Fibroblast of skin of right quadriceps (primary cell): ENCODE results near the gene ETV3.
"Not testable (repeated sequence)": the region's sequence is repeated elsewhere in the genome, so short reads cannot be mapped to it uniquely, and the experiment has no call there.

Source experiments
- DNase-seq: peaks from one replicate; pipeline ENCODE4 v3.0.0-alpha.2; 2013

ETV3 gene

DNA sequence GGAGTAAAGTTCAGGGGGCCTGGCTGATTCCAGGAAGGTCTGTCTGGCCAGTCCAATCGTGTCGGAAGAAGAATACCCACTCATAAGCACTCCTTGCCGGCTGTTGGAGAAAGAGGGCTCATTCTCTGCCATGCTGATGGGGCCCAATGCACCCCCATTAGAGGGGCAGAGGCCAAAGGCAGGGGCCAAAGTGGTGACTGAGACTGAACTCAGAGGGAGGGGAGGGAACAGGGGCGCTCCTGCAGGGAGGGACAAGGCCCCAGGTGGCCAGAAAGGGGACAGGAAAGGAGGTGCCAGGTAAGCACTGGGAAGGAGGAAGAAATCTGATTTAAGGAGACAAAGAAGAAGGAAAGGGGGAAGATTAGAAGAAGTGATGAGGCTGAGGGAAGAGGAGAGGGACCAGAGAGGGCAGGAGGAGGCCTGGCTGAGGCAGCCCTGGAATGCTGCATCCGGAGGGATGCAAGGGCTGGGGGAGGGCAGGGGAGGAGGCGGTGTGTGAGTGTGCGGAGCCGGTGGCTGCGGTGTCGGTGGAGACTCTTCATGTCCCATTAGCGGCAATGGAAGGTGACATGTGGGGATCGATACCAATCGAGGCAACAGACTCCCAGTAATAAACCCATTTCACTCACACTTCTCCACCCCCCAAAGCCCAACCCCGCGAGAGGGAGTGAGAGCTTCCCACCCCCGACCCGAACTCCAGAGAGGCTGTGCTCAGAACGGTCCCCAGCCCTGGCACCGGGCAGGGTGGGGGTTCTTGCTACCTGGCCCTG lies 26.6 kb downstream of the ETV3 start:
- no peak for DNase-seq

DNA sequence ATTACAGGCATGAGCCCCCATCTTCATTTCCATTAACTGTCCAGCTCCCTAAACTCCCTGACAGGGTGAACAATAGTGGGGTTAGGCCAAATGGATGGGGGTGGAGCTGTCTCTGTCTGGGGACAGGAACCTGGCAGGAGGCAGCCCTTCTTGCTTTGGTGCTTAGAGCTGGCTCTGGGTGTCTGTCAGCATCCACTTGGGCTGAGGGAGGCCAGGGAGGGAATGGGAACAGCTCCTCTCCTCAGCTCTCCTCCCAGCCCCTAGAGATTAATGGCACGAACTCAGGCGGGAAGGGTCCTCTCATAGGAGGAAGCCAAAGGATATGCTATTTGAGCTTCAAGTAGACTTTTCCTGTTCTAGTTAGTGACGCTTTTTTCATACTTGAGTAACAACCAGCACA lies 27.5 kb downstream of the ETV3 start:
- no peak for DNase-seq

DNA sequence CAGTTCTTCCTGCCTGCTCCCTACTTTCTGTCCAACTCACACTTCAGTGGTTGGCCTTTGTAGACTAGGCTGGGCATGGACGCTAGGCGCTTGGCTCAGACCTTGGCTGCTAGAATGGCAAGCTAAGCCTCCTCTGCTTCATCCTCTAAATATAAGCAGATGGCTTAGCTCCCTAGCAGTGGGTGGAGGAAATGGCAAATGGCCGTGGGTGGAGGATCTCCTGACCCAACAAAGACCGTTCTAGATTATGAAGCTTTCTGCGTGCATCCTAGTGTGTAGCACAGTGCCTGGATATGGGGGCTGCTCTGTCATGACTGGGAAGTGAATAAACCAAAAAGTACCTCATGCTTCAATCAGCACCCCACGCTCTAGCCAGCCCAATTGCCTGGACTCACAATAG lies 28.2 kb downstream of the ETV3 start:
- no peak for DNase-seq

DNA sequence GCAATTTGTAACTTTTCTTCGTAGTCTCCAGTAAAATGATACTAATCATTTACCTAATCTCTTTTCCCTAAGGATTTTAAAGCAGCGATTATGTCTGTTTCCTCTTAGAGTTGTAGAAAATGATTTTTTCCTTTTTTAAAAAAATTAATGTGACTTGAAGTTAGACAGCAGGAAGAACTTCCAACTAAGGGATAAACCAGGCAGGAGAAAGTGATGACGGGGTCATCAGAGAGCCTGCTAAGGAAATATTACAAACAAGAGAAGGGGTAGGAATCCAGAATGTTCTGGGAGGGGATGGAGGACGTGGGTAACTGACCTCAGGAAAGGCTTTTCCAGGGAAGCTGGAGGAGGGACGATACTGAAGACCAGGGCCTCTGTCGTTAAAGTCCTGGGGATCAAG lies 29.7 kb downstream of the ETV3 start:
- no peak for DNase-seq

DNA sequence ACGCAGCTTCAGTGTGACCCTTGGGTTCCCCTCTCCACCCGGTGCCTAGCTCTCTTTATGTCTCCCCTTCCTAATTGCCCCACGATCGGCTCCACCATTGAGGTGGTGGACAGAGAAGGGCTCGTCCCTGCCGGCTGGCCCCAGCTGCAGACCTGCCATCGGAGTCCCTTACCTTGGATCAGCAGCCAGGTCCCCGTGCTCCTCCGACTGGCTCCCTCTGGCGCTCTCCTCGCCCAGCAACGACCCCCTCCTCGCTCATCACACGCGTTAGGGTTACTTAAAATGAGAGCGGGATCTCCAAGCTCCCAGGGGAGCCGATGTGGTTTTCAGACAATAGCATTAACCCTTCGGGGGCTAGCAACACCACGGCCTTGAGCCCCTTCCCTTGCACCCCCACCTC lies 30.5 kb downstream of the ETV3 start:
- no peak for DNase-seq

DNA sequence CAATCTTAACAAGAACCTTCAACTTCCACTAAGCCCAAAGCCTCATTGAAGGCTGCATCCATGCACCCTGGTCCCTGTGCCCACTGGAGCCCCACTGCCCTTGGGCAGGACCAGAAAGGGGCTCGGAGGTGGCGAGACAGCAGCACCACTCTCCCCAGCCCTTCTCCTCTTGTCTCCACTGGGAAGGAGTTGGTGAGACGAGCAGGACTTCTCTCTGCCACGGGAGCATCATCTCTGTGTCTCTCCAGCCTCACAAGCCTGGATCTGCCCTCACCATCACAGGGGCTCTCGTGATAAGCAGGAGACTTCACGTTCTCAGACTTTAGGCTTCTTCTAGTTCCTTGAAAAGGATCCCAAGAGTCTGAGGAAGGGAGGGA lies 31.4 kb downstream of the ETV3 start:
- DNase-seq: no peak

DNA sequence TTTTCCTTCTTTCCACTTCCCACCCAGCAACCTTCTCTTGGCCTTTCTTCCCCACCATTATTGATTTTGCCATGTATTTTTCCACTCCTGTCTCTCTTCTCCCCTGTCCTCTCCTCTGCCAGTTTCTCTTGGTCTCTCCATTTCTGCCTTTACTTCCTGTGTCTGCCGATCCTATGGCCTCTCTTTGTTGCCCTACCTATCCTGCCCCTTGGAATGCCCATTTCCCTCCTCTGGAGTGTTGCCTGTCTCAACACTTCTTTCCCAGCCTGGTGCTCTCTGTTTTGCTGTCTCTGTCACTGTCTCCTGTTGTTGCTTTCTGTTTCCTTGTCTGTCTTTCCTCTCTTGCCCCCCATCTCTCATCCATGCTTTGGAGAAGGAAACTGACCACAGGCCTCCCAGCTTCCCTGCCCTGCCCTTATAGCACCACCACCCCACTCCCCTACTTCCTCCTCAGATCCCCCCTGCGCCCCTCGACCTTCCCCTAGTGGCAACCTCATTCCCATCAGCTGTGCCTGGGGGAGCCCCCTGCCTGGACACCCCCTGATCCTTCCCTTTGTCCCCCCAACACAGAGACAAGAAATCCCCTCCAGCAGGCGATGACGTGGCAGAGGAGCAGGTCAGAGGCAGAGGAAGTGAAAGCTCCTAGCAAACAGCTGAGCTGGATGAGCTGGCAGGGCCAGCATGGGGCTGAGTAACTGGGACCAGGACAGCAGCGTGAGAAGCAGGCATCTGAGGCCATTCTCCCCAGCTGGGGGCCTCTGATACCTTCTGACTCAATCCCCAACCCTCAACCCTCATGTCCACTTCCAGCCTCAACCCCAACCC lies 32.0 kb downstream of the ETV3 start:
- DNase-seq: peak; percentile 82

DNA sequence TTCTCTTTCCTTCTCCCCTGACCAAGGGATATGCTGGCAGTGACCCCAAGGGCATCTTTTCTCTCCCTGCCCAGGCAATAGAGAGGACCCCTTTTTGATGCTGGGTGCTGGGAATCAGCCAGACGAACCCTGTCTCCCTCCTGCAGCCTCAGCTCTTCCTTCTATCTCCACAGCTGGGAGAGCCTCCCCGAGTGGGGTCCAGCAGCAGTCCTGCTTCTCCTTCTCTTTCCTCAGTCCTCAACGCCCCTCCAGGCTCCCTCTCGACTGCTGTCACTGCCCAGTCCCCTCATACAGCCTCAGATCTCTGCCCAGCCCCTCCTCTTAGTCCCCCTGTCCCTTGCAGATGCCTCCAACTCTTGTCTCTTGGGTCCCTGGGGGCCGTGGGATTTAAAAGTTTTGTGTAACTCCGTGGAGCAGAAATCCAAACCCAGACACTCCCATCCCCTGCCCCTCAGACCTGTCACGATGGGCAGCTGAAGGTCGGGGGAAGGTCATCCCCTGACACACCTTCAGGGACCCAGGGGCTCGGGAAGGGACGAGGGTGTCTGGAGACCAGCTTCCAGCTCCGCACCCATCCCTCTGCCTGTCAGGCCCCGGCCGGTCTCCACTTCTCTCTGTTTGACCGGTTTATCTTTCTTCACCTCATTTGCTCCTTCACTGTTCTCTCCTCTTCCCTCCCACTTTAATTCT lies 32.8 kb downstream of the ETV3 start:
- no peak for DNase-seq

DNA sequence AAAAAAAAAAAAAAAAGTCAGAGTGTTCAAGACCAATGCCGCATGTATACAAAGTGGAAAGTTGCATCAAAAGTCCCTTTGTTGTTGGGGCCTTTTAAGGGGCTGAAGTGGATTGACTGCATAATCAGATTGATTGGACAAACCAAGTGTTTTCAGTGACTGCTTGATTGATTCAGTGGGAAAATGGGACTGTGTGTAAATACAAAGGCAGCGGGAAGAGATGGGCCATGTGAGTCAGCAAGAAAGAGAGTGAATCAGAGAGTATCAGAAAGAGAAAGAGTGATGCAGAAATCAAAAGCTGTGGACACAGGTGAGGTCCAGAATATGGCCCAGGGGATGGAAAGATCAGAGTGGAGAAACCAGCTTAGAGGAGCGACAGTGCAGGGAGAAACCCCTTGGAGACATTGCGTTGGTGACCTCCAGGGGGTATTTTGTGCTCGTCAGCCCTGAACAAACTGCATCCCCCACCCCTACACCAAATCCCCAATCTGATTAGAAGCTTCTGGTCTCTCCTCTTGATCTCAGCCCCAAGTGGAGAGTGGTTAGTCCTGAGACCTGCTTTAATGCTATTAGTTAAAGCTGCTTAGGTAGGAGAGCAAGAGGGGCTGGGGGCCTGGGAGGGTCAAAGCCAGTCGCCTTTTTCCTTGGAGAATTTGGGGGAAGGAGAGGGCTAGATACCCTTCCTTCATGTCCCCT lies 33.4 kb downstream of the ETV3 start:
- no peak for DNase-seq

DNA sequence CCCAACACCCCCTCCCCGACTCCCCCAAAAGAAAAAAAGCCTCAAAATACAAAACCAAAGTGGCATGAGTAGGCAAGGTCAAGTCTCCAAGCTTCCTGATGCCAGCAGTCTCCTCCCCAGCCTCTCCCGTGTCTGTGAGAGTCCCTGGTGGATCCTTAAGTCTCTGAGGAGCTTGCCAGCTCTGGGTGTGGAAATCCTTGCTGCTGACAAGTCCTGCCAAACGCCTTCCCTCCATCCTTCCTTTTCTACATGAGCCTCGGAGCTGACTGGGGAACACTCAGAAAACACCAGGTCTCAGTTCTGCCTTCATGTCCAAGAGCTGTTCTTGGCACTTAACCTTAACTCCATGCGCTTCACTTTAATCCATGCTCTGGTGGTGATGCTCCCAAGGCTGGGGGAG lies 34.9 kb downstream of the ETV3 start:
- no peak for DNase-seq

DNA sequence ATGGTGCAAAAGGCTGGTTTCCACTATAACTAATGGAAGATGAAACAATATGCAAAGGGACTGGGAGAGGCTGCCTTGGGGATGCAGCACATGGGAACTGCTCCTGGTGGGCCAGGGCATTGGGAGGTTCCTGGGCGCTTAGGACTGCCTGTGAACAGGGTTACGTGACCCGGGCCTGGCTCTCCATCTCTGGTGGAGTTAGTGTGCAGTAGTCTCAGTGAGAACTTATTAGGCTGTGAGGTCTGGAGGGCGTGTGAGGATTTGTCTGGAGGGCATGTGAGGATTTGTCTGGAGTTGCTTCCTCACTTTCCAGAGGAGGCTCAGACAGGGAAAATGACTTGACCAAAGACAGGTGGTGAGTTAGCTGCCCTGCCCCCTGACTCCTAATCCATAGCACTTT lies 37.0 kb downstream of the ETV3 start:
- no peak for DNase-seq

DNA sequence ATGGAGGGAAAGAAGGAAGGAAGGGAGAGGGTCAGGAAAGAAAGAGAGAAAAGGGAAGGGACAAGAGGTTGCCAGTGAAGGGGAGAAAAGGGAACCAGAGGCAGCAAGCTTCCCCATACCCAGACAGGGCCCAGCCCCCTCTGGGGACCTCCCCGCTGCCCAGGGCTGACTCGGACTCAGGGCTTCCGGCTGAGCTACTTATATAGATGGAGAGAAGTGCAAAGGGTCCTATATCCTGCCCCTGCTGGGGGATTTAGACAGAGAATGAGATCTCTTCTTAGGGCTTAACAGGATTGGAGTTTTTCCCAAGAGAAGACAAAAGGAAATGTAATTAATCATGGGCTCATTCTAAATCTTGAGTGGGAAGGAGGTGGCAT lies 38.6 kb downstream of the ETV3 start, which contains the start of gene ETV3L:
Gene ETV3L (minus strand): TSS at position 176 of the 377 bp plus-strand sequence. CDS start 285 bp downstream, outside the sequence.
- DNase-seq: no peak

DNA sequence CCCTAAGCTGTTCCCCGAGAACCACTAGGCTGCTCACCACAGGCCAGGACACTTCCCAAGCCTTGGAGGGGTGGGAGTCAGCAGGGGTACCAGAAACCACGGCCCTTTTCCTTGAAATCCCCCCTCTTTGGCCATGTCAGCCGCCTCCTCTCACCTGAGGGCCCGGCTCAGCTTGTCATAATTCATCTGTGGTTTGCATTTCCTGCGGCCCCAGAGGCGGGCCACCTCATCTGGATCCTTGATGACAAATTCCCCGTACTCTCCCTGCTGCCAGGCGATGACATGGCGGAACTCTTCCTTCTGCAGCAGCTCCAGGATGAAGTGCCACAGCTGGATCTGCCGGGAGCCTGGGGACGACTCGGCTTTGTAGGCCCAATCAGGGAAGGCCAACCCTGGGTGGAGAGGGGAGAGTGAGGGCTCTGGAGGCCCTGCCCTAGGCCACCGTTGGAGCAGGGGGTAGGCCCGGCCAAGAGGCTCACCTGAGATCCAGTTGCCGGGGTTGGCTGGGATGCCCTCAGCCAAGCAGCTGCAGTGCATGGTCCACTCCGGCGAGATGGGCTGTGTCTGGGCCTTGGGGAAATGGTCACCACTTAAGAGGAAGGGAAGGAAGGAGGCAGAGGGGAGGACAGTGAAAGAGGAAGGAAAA lies 39.1 kb downstream of the ETV3 start:
- not testable (repeated sequence) for DNase-seq

DNA sequence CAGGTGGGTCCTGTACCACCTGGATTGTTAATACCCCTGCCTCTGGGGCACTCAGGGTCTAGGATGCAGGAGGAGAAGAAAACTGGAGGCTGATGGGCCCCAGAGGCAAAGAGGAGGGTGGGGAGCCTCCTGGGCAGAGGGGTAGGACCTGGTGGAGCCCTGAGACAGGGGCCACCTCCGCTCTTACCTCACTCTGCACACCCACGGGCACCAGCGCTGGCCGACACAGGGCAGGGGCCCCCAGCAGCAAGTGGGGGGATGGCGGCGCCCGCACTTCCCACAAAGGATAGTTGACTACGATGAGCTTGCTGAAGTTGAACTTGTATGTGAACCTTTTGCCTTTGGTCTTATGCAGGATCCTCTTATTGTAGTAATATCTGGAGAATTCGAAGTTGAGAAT lies 39.7 kb downstream of the ETV3 start:
- no peak for DNase-seq

DNA sequence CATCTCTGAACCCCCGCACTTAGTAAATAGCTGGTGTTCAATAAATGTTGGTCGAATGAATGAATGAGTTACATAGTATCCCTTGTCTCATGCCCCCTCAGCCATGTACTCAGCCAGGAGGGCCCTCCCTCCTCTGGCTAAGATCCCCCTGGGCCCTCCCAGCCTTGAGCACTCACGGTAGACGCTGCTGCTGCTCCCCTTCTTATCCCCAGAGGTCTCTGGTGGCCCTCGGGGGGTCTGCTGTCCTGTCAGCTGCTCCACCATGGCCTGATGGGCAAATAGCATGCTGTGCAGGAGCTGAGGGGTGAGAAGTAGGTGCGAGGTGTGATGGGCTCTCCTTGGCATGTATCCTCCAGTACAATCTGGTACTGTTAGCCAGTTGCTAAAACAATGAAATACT lies 40.5 kb downstream of the ETV3 start:
- no peak for DNase-seq

DNA sequence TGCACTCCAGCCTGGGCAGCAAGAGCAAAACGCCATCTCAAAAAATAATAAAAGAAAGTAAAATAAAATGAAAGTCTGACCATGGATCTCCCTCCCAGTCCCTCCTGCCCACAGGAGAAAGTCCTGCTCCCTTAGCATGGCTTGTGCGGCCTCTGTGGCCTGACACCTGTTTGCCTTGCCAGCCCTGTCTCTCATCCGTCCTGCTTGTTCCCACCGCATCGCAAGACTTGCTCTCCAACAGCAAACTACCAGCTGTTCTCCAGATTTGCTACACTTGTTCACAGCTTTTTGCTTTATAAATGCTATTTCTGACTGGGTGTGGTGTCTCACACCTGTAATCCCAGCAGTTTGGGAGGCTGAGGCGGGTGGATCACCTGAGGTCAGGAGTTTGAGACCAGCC lies 41.3 kb downstream of the ETV3 start:
- no peak for DNase-seq

DNA sequence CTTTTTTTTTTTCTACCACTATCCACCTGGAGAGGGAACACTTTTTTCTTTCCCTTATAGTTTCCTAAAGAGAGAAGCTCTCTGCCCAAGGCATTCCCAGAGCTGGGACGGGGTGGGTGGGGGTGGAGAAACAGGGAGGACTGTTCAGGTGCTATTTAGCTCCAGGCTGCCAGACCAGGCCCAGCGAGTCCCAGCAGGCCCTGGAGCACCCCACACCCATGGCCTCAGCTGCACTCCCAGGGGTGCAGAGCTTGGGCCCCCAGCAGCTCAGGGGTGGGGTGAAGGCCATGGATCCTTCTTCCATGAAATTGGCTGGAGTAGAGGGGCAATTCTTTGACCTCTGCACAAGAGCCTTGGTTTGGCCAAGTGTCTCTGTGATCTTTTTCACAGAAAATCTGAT lies 42.6 kb downstream of the ETV3 start:
- no peak for DNase-seq

DNA sequence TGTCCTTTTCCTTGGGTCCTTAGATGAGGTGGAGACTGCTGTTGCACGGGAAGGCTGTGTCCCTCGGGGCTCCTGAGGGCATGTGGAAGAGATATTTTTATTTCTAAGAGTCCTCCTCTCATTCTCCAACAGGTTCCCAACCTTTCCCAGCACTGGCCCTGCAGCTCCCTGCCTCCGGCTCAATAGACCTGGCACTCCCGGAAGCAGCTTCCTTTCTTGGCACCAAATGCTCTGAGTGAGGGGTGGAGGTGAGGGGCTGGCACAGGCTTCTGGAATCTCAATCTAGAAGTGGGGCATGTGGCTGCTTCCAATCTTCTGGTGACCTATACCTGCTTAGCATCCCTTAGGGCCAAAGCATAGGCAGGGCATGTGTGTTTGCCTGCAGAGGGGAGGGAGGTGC lies 43.1 kb downstream of the ETV3 start:
- DNase-seq: no peak

DNA sequence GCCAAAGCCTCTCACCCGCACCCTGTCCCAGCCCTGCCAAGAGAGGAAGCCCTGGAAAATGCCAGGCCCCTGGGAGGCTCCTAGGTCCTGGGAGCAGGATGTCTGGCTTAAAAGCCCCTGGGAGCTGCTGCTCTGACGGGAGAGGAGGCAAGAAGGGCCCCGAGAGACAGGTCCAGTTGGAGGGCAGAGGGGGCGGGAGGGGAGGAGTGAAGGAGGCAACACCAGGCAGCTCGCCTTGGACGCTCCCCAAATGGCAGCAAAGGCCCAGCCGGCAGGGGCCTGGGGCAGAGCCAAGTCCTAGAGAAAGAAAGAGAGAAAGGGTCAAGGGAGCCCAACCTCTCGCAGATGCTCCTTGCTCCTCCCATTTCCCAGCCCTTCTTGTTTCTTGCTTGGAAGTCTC lies 45.4 kb downstream of the ETV3 start:
- DNase-seq: no peak

DNA sequence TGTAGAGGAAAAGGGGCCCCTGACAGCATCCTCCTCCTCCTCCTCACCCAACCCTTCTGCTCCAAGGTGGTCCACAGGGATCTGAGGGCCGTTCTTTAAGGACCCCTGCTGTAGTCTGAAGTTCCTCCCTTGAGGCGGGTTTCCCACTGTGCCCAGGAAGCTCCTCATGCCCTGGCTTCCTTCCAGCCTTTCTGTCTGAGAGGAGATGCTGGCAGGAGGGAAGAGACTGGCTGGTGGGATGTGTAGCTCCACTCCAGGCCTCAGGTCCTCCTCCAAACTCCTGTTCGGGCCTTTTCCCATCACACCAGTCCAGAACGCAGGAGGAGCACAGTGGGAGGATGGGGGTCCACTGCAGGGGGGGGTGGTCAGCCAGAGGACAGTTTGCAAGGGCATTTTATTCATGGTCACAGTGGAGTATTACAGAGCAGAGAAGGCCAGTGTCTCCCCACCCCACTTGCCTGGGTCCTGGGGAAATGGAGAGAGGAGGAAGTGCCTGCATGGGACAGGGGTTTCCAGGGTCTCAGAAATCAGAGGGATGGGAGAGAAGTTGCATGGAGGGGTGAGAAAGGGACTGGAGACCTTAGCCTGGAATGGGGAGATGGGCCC lies 46.4 kb downstream of the ETV3 start:
- no peak for DNase-seq

DNA sequence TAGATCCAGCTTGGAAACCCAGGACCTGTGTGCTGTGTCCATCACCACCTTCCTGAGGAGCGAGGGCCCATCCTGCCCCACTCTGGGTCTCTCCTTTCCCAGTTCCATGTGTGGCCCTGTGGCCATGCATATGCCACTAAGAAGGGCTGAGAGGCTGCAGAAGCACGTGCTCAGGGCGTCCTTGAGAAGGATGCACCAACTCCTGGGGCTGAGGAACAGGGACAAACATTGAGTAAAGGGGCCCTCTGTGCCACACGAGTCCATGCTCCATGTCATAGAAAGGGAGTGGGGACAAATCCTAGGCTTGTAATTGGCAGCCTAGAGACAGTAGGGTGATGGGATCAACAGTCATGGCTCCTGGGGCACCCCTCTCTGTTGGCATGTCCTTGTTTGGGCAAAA lies 47.0 kb downstream of the ETV3 start:
- DNase-seq: no peak

DNA sequence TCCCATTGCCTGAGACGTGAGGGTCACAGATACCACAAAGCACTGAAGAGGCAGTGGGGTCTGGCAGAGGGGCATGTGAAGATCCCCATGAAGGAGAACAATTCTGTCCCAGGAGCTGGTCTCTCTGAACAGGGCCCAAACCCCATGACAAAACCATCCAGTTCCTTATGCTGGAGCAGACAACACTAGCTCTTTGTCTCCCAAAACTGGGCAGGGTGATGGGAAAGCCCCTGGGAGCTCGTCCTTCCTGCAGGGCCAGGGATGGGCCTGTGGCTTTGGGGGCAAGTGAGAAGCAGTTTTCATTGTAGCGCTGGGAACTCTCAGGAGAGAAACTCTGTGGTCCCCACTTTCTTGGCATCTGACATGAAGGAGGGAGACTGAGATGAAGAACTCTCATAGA lies 47.4 kb downstream of the ETV3 start:
- DNase-seq: no peak
